Islet precursor cell (in vitro differentiated cells): Measurements from ENCODE around the gene OPA1.

Source experiments
- DNase-seq: peaks from one replicate; pipeline ENCODE4 v3.0.0-alpha.2; 2018

Gene OPA1

DNA sequence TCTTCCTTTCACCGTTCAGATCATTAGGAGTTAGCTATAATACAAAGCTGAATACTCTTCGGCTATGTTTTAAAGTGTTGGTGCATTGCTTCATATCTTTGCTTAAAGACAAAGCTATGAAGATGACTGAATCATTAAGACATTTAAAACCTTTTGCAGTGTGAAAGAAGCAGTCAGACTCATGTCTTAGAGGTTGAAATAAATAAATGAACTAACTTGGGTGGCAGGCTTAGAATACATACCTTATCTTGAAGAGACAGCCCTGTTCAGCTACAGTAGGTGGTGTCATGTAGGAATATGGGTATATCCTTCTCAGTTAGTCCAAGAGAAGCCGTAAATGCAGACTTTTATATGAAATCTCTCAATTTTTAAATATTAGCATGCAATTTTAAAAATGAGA, 63.4 kb downstream of the OPA1 start:
- no peak for DNase-seq

- no peak for DNase-seq
These were observed 63.9 kb downstream of the OPA1 start for GRCh38 chr3:193656878-193657282.

DNA sequence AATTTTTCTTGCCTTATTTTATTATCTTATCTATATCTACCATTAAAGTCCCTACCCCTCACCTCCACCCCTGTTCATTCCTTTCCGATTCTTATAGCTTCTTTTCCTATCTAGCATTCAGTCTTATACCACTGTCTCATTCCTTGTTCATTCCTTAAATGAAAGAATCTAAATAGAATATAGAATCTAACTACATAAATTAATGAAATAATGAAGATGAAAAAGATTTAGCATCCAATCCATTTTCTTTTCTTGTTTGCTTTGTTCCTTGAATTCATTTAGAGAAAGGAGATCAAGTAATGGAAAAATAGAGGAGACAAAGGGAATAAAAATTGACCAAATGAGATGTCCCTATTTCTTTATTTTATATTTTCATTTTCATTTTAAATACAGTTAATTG, 67.2 kb downstream of the OPA1 start:
- no peak for DNase-seq

DNA sequence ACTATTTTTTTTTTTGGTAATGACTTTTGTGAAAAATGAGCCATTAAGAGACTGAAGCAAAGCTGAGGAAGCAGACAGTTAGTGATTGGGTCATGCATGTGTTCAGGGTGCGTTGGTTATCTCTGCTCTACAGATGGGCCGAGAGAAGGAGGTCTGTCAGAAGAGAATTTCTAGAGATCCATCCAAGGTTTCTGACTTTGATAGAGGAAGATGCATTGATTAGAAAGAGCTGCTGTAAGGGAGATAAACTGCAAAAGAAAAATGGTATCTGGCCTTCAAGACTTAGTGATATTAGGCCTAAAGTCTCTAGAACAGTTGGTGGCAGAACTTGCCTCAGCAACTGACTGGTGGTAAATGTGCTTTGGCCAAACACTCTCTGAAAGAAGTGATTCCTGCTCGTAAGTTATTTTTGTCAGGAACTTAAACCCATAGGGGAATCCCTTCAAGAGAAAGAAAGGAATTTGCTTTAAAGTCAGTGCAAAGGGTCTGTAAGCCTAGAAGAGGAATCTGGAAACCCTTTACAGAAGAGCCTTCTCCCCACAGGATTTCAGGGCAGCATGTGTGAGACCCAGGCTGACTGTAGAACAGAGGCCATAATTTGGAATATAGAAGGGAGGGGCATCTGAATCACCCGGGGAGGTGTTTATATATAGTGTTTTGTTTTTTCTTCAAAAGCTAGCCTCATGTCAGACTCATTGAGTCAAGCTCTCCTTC, 67.8 kb downstream of the OPA1 start:
- no peak for DNase-seq

DNA sequence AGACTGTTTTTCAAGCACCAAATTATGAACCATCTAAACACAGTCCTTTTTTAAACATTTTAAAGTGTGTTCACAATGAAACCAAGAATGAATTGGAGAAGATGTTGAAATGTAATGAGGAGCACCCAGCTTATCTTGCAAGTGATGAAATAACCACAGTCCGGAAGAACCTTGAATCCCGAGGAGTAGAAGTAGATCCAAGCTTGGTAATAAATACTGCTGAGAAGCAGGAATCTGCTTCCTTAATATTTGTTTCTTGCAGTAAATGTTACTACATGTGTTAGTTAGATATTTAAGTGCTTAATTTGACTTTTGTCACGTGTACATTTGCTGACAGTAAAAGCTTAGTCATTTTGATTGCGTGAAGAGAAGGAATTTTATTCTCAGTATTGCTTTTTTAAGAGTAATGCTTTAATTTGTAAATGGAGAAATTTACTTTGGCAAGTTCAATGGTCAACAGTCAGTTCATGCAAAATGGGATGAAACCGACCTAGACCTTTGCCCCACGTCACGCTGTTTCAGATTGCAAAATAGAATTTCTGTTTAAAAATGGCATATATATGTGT, 69.8 kb downstream of the OPA1 start:
- DNase-seq = no peak

- DNase-seq = no peak
These were observed 72.5 kb downstream of the OPA1 start for GRCh38 chr3:193665370-193665989.

DNA sequence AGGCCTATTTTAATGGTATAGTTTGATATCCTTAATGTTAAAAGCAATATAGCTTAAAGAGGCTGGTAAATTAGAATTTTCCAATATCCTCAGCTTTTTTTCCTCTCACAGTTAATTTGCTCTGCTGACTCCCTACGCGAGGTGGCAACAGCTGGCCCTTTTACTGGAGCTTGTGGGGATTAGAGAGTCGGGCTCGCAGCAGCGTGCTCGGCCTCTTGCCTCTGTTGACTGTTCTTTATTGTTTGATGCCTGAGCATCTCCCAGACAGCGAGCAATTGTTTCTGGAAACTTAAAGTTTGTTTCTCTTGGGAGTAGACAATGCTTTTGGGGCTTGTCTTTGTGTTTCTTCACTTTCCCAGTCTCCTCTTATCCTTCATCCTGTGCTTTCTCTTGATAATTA, 80.8 kb downstream of the OPA1 start:
- DNase-seq = no peak

- no peak for DNase-seq
These were observed 81.7 kb downstream of the OPA1 start for GRCh38 chr3:193674714-193675113.

- no peak for DNase-seq
These were observed 84.7 kb downstream of the OPA1 start for GRCh38 chr3:193677734-193678133.

DNA sequence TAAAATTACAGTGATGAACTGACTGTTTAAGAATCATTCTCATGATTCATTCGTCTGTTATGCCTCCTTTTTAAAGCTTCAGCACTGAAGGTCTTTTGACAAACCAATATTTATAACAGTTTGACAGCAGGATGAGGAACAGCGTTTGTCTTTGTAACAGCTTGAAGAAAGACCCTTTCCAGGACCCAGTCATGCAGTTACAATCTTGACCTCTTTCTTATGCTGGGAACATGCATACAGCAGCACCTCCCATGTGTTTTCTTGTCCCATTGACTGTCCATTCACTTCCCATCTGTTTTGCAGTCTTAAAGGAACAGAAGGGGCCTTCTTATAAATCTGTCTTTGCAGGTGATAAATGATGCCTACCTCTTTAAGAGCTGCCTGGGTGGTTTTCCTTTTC, 87.2 kb downstream of the OPA1 start:
- no peak for DNase-seq

GRCh38 chr3:193681631-193682030, 88.6 kb downstream of the OPA1 start:
- DNase-seq = no peak

DNA sequence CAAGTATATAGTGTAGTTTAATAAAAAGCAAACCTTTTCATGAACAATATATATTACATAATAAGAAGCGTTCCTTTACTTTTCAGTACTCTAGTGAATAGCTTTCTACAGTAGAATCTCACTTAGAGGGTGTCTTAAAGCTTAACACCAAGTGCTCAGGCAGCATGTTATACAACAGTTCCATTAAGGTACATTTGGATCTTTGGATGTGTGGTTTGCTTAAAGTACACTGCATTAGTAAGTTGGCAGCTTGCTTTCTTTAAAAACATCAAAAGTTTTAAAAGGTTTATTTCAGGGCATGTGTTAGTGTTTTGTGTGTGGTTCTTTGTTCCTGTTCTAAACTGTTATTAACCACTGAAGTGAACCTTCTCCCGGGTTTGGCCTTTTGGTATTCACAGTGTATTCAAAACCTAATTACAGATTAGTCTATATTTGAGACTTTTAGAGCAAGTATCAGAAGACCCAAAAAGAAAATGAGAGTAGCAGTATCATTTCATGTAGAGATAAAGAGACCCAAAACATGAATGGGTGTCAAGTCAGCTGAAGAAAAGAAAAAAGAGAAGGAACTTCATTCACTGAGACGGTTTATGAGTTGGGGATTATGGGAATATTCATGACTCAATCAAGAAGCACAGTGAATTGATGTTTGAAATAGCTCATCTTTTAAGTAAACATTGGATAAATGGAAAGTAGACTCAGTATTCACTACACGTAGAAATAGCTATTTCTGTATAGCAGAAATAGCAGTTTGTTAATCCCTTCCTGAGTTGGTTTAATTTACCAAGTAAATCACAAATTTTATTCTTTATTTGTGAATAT, 93.9 kb downstream of the OPA1 start:
- DNase-seq = no peak

DNA sequence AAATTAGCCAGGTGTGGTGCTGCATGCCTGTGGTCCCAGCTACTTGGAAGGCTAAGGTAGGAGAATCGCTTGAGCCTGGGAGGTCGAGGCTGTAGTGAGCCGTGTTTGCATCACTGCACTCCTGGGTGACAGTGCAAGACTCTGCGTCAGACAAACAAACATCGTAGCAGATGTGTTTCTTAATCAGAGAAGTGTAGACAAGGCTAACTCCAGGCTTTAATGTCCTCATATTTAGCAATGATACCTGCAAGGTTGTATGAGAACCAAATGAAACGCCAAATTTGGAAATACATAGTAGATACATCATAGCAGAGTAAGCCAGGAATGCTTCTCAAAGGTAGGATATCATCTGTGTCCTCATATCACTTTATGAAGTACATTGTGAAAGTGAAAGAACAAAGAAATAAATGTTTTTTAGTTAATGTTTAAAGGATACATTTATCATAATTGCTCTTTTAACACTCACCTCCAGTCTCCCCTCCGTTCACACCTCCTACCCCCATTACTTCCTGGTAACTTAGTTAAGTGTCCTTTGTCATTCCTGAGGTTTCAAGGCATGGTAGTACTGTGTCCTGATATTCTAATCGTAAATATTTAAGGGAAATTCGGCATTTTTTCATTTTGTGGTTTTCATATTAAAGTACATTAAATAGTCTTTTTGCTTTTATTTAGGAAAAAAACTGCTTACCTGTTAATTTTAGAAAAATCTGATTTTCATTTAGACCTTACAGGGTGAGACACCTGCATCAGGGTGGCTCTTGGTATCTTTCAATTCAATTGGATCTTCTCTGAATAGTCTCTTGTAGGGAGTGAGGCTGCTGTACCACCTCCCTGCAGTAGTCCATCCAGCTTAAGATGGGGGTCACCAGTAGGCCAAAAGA, 96.1 kb downstream of the OPA1 start:
- no peak for DNase-seq

- no peak for DNase-seq
These were observed 100.8 kb downstream of the OPA1 start for GRCh38 chr3:193693774-193694173.

DNA sequence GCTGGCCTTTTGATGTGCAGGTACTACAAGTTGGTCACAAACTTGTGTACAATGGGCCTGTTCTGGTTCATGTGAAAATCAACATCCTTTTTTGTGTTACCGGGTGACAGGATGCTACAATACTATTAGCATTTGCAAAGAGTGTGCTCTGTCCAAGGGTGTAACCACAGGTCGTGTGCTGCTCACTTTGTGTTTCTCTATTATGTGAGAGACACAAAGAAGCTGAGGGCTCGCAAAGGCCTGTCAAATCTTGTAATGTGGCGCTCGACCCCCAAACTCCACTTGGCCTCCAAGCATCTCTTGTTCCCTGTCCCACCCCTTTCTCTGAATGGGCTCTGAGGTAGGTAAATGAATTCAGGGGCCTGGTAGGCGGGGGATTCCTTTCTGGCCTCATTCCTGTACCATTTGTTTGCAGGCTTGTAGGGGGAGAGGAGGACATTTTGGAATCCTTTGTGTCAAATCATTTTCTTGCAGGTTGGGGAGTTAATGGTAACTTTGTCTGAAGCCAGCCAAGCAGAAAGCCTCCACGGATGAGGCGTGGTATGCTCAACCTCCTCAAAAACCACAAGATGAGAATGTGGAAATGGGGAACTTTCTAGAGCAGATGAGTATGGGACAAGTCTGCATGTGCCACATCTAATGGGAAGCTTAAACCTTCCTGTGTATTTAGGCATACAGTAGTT, 109.1 kb downstream of the OPA1 start:
- no peak for DNase-seq

GRCh38 chr3:193702967-193703366, 110.0 kb downstream of the OPA1 start:
- DNase-seq = no peak

DNA sequence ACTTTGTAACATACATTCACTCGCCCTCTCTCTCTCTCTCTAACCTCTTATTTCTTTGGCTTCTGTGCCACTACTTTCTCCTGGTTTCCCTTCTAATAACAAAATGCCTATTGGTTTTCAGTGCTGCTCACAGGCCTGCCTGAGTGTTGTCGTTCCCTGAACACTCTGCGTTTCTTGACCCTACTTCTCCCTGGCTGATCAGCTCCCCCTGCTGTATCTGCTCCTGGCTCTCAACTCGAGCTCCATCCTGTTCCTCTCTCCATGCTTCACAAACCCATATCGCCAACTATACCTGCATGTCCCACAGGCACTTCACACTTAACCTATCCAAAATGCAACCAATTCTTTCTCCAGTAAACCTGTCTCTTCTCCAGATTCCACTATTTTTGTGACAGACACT, 111.4 kb downstream of the OPA1 start:
- DNase-seq = no peak

- no peak for DNase-seq
These were observed 115.3 kb downstream of the OPA1 start for GRCh38 chr3:193708270-193708669.

- no peak for DNase-seq
These were observed 117.5 kb downstream of the OPA1 start for GRCh38 chr3:193710286-193711165.

GRCh38 chr3:193711166-193711485, 118.1 kb downstream of the OPA1 start:
- no peak for DNase-seq

GRCh38 chr3:193711523-193711963, 118.5 kb downstream of the OPA1 start:
- no peak for DNase-seq
